Measurements from ENCODE around the gene AGBL5.

AGBL5 gene

GRCh38 chr2:27079233-27080139 is 28.0 kb downstream of the AGBL5 start:
- no peak for DNase-seq

- DNase-seq = no peak
Measured at GRCh38 chr2:27080140-27080469, 28.6 kb downstream of the AGBL5 start.

GRCh38 chr2:27080603-27080936 is 29.1 kb downstream of the AGBL5 start:
- no peak for DNase-seq

- DNase-seq = no peak
Measured at GRCh38 chr2:27081984-27082772, 30.7 kb downstream of the AGBL5 start.

GRCh38 chr2:27082773-27083409 is 31.4 kb downstream of the AGBL5 start:
- DNase-seq = no peak

GRCh38 chr2:27083410-27084296 is 32.2 kb downstream of the AGBL5 start:
- DNase-seq = no peak

- no peak for DNase-seq
Measured at GRCh38 chr2:27084297-27085061, 33.0 kb downstream of the AGBL5 start.

GRCh38 chr2:27085062-27085672 is 33.7 kb downstream of the AGBL5 start:
- no peak for DNase-seq

- DNase-seq = no peak
Measured at GRCh38 chr2:27085673-27086089, 34.2 kb downstream of the AGBL5 start.

GRCh38 chr2:27086090-27086723 is 34.7 kb downstream of the AGBL5 start:
- peak; percentile 65 for DNase-seq

GRCh38 chr2:27086724-27087593 is 35.5 kb downstream of the AGBL5 start, which contains the start of gene KHK:
Gene KHK, plus strand, starts transcription at chr2:27086772. Its CDS starts 488 bp downstream, at chr2:27087260.
- DNase-seq = no peak

GRCh38 chr2:27087823-27088410 is 36.4 kb downstream of the AGBL5 start:
- DNase-seq = no peak

- no peak for DNase-seq
Measured at GRCh38 chr2:27088634-27089033, 37.2 kb downstream of the AGBL5 start.

GRCh38 chr2:27089111-27089954 is 37.9 kb downstream of the AGBL5 start:
- DNase-seq = no peak

- DNase-seq = no peak
Measured at GRCh38 chr2:27091746-27092695, 40.6 kb downstream of the AGBL5 start.

GRCh38 chr2:27092696-27093429 is 41.4 kb downstream of the AGBL5 start:
- DNase-seq = peak; percentile 25
